COLO668 (cell line): Measurements from ENCODE around the gene GSC2.

Experiments
- DNase-seq: peaks from one replicate; lab custom pipeline; 2025; ENCODE audit not compliant: unreplicated experiment; lab: John Stamatoyannopoulos, UW

Gene GSC2

DNA sequence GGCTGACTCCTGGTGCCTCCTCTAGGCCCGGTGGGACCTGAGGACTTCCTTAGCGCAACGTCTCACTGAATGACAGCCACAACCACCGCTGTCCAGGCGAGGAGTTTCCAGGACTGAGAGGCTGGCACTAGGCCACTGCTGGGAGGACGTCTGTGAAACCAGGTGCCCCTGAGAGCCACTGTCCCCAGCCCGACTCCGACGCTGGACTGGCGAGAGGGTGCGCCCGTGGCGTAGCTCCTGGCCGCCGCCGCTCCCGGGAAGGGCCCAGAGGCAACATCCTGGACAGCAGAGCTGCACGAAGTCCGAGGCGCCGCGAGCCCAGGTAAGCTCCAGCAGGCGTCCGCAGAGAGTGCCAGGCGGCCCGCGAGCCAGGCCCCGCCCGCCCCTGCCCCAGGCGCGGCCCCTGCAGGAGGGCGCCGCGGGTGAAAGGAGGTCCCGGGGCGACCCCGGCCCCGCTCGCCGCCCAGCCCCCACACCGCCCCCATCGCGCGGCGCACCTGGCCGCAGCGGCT lies 28.4 kb downstream of the GSC2 start:
- peak; percentile 59 for DNase-seq

DNA sequence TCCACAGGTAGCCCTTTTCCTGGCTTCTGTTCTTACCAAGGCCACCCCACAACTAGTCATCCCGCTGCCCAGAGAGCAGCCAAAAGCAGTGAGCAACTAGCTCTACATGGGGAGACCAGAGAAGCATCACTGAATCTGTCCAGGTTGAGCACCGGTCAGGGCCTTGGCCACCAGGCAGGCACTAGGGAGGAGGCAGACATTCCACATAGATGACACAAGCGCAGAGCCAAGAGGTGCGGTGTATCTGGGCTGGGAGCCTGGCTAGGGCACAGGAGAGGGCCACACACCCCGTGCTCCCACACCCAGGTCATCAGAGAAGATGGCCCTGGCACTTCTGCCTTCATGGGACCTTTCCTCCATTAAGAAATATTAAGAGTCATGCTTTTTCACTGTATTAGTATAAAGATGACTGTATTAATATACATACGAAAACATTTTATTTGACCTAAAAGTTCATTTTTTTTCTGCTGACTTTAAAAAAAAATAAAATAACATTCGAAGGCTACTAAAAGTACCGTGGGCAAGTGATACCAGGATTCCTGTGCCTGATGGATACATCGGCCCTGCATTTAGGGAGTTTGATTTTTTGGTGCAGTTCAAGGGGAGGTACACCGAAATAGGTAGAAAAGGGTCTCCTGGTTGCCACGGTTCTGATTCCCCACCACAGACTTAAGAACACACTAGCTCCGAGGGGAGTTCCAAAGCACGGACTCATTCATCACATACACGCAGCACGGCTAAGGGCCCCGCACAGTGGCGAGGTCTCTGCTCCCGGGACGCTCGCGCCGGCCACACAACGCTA lies 29.1 kb downstream of the GSC2 start:
- DNase-seq, result peak; percentile 55

DNA sequence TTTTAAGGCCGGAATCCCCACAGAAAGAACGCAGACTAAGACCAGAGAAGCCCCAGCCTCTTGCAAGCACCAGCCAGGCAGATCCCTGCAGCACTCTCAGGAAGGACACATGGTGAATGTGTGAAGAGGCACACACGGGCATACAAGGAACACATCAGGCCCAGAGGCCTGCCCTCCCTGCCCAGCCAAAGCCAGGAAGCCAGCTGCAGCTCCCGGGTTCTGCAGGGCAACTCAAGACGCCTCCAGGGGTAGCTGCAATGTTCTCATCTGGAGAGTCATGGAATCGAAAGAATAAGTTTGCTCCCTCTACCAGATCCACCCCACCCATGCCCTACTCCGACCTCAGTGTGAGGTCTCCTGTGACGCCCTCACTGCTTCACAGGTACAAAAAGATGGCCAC lies 30.1 kb downstream of the GSC2 start:
- DNase-seq, result no peak

DNA sequence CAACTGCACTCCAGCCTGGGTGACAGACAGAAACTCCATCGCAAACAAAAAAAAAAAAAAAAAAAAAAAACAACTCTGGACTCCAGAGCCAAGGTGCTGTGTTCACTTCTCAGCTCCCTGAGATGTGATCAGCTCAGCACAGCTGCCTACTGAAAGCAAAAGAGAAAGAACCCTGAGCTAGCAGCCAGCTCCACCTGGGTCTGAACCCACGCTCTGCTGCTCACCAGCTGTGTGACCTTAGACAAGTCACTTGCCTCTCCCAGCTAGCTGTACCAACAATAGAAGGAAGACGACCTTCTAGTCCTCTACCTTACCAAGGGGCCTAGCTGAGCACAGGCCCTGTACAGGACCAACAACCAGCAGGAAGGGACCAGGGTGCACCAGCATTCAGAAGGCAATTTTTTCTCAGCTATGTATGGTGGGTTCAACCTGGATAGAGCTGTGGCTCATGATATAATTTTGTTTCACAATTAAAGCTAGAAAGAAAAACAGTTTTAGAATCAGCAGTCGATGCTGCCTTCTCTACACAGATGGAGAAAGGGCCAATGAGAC lies 31.7 kb downstream of the GSC2 start:
- no peak for DNase-seq

DNA sequence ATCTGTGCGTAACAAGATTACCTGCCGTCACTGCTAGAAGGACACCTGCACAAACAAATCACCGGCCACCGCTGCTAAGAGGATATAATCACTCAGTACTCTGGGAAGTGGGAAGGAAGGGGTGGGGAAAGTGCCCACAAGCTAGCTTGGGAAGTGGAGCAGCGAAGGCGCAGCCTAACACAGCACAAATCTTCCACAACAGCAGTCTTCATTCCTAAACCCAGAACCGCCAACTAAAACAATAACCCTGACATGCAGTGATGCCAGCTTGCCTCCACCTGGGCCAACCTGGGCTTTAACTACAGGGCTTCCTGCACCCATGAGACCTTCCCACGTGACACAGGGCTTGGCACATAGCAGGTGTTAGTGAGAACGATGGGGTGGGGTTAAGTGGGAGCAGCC lies 33.0 kb downstream of the GSC2 start:
- peak; percentile 83 for DNase-seq

DNA sequence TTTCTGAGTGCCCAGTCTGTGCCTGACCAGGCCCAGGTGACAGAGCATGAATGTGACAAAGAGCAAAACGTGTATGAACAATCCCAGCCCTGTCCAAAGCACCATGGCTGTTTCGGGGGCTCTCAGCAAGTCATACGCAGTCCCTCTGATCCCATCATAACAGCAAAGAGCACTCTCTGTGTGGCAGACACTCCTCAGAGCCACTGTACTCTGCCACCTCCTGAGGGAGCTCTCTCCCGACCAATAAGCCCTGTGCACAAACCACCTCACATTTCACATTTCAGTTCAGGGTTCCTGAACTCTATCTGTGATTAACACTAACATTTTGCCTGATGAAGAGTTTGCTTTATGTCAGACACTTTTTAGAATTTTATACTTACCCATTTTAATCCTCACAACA lies 34.5 kb downstream of the GSC2 start:
- no peak for DNase-seq

DNA sequence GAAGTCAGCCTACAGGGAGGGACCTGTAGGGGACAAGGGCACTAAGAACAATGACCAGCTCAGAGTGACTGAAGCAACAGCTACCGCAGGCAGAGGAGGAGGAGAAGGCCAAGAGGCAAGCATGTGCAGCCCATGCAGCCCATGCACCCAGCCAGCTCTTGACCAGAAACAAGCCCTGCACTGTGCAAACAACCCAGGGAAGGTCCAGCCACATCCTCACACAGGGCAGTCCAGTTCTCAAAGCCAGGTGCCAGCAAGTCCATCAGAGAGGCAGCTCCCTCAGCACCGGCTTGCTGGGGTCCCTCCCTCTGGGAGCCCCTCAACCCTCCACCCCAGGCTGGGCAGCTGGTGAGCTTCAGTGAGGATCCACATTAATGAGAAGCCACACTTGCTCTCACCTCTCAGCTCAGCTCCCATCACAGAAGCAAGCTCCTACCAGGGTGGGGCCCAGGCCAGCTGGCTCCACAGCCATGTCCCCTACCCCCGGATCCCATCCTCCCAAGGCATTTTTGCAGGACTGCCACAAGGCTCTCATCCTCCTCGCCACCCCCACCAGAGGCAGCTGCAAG lies 35.0 kb downstream of the GSC2 start:
- no peak for DNase-seq

DNA sequence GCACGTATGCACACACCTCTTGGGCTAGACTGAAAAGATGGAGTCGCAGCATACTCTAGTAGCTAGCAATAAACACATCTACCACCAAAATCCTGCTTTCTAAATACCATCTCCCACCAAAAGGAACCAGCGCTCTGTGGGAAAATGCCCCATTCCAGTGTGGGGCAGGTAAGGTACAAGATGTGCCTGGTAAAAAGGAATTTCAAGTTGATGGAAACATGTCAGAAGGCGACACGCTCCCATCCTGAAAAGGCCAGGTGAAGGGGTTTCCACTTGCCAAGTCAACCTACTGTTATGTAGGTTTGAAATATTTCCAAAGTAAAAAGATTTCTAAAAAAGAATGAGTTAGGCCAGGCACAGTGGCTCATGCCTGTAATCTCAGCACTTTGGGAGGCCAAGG lies 36.7 kb downstream of the GSC2 start:
- DNase-seq, result no peak

DNA sequence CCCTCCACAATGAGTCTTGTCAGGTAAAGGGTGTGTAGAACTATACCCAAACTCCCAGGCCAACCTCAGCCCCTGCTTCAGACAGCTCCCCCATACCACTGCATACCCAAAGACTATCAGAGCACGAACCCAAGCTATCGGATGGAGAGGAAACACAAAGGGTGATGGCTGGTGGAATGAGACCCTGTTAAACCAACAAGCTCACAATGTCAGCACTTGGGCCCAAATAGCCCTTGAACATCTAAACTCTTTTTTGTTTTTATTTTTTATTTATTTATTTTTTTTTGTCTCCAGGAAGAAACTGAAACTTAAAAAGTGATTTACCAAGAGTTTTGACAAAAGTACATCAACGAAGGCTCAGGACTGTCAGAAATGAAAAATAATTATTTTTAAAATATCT lies 38.5 kb downstream of the GSC2 start:
- no peak for DNase-seq

DNA sequence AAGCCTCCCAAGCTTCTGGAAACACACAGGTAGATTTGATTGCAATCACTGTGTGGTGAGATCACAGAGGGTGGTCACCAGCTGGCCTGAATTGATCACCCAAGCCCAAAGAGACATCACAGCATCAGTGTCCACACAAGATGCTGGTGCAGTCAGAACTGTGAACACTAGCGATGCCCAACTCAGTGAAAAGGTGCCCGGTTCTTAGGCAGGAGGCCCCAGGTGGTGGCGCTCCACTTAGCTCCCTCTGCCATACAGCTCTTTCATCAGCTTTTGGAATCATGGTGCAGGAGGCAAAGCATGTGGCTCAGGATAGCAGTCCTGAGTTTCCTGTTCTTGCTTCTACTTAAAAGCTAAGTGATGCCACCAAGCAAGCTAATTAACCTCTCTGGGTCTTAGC lies 39.0 kb downstream of the GSC2 start:
- DNase-seq, result no peak

DNA sequence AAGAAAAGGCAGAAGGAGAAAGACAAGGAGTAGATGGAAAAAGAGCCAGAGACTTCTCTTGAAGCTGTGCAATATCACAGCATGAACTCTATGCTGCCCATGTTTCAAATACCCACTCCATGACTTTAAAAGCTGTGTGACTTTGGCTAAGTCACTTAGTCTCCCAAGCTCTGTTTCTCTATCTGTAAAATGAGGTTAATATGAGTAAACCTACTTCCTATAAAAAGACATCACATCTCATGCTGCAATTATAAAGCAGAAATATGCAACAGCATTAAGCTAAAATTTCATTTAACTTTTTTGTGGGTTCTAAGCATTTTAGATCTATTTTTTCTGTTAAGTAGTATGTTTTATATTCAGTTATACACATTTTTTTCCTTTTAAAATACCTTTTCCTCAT lies 39.4 kb downstream of the GSC2 start:
- DNase-seq, result no peak

DNA sequence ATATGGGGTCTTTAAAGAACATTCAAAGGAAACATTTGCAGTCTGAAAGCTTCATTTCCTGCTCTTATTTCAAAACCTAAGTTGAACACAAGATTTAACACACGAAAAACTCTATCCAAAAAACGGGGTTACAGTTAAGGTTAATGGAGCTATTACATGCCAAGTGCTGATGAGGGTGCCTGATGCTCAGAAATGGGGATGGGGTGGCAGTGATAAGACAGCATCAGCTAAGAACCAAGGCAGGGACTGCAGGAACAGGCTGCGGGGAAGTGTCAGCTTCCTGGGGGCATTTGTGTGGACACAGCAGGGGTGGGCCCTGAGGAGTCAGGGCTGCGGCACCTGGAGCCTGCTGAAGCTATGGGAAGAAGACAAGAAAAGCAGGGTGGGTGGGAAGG lies 40.0 kb downstream of the GSC2 start:
- DNase-seq, result no peak

DNA sequence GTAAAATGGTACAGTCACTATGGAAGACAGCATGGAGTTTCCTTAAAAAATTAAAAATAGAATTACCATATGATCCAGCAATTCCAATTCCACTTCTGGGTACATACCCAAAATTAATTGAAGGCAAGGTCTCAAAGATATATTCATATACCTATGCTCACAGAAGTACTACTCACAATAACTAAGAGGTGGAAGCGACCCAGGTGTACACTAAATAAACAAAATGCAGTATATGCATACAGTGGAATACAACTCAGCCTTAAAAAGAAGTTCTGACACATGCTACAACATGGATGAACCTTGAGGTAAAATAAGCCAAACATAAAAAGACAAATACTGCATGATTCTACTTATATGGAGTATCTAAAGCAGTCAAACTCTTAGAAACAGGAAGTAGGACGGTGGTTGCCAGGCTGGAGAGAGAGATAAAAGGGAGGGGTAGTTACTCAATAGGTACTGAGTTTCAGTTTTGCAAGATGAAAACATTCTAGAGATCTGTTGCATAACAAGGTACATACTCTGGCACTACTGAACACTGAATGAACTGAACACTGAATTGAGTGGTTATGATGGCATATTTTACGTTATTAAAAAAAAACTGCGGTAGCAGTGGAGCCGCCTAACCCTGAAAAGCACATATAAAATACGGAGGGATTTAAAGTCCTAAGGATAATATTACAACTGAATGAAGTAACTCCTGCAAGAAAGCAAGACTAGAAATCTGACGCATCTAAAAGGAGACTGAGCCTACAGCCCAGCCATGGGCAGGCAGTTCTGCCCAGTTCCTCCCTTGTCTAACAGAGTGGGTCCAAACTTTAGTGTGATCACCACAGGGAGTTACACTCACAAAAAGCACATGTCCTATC lies 40.7 kb downstream of the GSC2 start:
- no peak for DNase-seq

DNA sequence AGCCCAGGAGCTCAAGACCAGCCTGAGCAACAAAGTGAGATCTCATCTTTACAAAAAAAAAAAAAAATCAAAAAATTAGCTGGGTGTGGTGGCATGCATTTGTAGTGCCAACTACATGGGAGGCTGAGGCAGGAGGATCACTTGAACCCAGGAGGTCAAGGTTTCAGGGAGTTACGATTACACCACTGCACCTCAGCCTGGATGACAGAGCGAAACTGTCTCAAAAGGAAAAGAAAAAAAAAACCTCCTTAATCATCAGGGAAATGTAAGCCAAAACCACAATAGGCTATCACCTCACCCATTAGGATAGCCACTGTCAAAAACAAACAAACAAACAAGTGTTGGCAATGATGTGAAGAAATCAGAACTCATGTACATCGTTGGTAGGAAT lies 41.3 kb downstream of the GSC2 start:
- DNase-seq, result no peak

DNA sequence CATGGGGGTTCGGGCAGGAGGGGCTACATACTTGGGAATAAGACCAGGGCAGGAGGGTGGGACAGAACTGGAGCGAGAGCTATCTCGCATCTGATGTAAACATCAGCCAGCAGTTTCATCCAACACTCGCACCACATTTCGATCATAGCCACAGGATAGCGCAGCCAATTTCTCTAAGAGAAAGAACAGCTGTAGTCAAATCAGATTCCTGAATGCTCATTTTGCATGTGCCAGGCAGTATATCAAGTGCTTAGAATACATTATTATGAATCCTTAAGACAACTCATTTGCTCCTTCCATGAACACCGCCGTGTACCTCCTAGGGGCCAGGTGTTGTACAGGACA lies 42.4 kb downstream of the GSC2 start:
- no peak for DNase-seq

DNA sequence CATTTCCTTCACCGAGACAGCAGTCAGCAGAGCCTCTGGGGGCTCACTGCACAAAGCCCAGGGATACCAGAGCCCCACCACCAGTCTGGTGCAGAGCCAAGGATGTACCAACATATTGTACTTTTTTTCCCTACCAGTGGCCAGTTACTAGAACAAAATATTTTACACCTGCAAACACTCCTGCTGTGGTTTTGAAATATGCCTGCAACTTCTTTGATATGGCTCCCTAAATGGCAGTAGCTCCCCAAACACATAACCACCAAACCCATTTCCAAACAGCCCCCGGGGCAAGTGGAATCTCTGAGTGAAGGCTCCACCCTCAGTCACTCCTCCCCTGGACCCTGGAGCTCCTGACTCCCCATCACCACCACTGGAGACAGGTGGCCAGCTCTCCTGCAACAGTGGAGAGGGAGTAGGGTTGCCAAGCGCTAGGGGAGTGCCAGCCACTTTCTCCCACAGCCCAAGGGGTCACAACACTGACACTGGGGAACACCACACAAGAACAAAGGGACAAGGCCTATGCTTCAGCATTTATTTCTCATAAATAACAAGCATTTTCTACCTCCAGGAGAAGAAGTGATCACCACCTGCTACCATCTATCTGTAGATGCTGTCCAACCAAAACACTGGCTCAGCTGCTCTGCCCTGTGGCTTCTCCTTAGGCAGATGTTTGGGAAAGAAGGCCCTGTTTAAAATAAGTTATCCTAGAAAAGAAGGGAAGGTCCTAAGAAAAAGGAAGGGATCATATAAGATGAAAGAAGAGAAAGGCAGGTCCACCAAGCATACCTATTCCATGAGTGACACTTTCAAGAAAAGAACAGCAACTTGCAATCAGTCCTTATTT lies 43.0 kb downstream of the GSC2 start:
- no peak for DNase-seq

DNA sequence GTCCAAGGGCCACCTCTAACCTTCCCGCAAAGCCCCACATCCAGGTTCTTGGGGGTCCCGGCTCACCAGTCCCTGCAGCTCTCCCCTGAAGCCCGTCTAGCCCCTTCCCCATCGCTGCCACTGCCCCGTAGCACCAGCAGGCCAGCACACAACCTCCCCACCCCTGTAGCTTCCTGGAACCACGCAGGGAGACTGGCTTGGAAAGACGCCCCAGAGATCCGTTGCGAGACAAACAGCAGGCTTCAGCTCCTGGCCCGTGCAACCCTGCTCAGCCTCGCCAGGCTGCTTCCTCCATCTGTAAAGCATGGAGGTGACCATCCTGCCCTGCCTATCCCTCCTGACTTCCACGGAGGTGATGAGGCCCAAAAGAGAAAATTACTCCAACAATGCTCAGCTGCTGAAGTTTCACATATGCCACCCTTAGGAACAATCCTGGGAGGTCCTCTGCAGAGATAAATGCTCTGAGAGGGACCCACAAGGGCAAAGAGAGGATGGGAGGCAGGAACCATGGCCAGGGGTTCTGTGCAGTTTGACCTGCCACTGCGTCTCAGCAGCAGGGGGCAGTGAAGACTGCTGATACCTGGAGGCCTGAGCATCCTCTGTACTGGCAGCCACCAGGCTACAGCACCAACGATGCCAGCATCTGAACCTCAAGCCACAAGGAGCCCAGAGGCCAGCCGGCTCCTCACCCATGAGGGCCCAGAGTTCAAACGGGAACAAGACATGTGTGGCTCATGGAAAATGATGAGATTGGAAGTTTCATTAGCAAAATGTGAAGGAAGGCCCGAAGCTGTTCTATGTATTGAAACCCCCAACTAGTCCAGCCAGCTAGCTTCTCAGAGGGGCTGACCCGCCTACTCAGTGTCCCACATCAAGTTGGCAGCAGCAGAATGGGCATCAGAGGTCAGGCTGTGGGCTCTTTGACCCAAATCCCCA lies 44.0 kb downstream of the GSC2 start:
- DNase-seq, result peak; percentile 30

DNA sequence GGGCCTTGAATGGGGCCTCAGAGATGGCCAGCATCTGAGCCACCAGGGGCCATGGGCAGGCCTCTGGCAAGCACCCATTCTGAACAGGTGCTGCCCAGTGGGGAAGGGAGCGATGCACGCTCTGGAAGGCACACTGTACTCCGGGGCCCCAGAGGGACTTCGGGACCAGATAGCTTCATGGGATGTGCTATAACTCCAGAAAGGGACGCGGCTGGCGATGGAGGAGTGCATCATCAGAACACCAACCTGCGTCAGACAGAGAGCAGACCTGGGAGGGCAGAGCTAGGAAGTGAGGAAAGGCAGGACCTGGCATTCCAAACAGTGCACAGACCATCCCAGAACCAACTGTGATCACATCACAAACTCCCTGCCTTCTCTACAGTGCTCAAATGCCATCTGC lies 44.6 kb downstream of the GSC2 start:
- no peak for DNase-seq

DNA sequence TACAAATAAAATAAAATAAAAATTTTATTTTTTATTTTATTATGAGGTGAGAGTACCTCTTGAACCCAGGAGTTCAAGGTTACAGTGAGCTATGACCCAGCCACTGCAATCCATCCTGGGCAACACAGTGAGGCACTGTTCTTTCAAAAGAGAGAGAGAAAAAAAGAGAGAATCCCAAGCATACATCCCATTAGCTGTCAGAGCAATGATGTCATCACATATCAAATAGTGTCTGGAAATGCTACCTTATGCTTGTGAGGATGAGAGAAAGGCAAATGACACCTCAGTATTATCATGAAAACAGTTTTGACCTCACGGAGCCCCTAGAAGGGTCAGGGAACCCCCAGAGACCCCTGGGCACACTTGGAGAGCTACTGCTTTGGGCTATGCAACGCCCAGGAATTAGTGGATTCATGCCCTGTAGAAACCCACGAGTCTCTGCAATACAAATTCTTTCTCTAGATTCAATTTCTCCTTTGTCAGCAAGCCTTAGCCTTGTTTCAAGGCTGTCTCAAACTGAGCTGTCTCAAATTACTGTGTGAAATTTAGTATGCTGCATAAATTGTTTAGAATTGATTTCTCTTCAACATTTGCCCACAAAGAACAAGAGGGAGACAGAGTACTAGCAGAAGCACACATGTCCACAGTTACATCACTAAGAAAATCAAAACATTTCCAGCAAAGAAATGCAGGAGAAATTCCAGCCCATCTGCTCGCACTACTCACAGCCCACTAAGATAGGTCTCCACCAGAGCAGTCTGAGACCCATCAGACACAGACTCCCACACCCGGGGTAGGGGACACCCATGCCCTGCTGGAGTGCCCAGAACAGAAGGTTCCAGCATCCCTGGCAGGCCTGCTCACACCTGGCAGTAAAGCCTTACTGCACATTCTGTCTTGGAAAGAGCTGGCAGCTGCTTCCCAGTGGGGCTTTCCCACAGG lies 45.9 kb downstream of the GSC2 start:
- no peak for DNase-seq
